H1 (cell line): ENCODE results near the gene PPP2R5B. TPM values are rescaled to one million over a fixed set of nuclear protein-coding genes. Genes with fewer than 3 reads are reported as not detected.

ENCODE experiments used
- ATF3 ChIP-seq: IDR thresholded peaks from 2 replicates; pipeline ENCODE4 v1.6.1; 2011; ENCODE audit warnings: low read depth, mild to moderate bottlenecking, low read length; ENCODE audit not compliant: insufficient read depth
- BACH1 ChIP-seq: IDR thresholded peaks from 2 replicates; pipeline ENCODE4 v1.6.1; 2012; ENCODE audit warnings: low read length, improper control_type of control experiment
- EP300 ChIP-seq, 2 experiments: IDR thresholded peaks; 1 replicate in 1 of 2; 2 replicates in 1 of 2; pipeline ENCODE4 v1.6.1; 2011 to 2012; ENCODE audit warnings: low read depth in 2 of 2, low read length in 2 of 2, mild to moderate bottlenecking in 2 of 2, borderline replicate concordance in 1 of 2, inconsistent platforms in 1 of 2, moderate library complexity in 1 of 2
- FOSL1 ChIP-seq: IDR thresholded peaks from 2 replicates; pipeline ENCODE4 v1.6.1; 2011; ENCODE audit warnings: mild to moderate bottlenecking, low read depth, low read length, moderate library complexity; ENCODE audit not compliant: insufficient read depth
- POLR2A ChIP-seq, 2 experiments: IDR thresholded peaks; 1 replicate in 1 of 2; 2 replicates in 1 of 2; pipeline ENCODE4 v1.6.1; 2011; ENCODE audit warnings: low read depth in 2 of 2, low read length in 2 of 2, mild to moderate bottlenecking in 2 of 2; ENCODE audit errors: control extremely low read depth in 1 of 2
- POU5F1 ChIP-seq: IDR thresholded peaks from 2 replicates; pipeline ENCODE4 v1.6.1; 2011; ENCODE audit warnings: low read depth, mild to moderate bottlenecking, low read length, moderate library complexity
- RAD21 ChIP-seq, 2 experiments: IDR thresholded peaks in 1 of 2; conservative IDR thresholded peaks in 1 of 2; 2 replicates each; pipeline ENCODE4 v1.6.1; 2011; ENCODE audit warnings: low read depth in 2 of 2, low read length in 2 of 2, improper control_type of control experiment in 1 of 2, inconsistent platforms in 1 of 2, mild to moderate bottlenecking in 1 of 2, moderate library complexity in 1 of 2
- RBBP5 ChIP-seq: IDR thresholded peaks from 2 replicates; pipeline ENCODE4 v1.7.1; 2012; ENCODE audit warnings: low read depth, mild to moderate bottlenecking, inconsistent platforms, low read length, moderate library complexity, borderline replicate concordance
- RFX5 ChIP-seq: IDR thresholded peaks from 2 replicates; pipeline ENCODE4 v1.6.1; 2011; ENCODE audit warnings: low read depth, low read length, improper control_type of control experiment, borderline replicate concordance
- SUZ12 ChIP-seq: fragments of 200-600 bp; sonication (generic); IDR thresholded peaks from 2 replicates; pipeline ENCODE4 v1.6.1; 2012; ENCODE audit warnings: mild to moderate bottlenecking, inconsistent platforms, low read length, moderate library complexity, mixed read lengths
- TAF1 ChIP-seq: IDR thresholded peaks from 2 replicates; pipeline ENCODE4 v1.6.1; 2011; ENCODE audit warnings: mild to moderate bottlenecking, low read depth, low read length
- TBP ChIP-seq: IDR thresholded peaks from 2 replicates; pipeline ENCODE4 v1.6.1; 2011; ENCODE audit warnings: low read depth, low read length, improper control_type of control experiment
- TCF12 ChIP-seq: IDR thresholded peaks from 2 replicates; pipeline ENCODE4 v1.6.1; 2011; ENCODE audit warnings: low read depth, mild to moderate bottlenecking, low read length
- TEAD4 ChIP-seq: IDR thresholded peaks from 2 replicates; pipeline ENCODE4 v1.6.1; 2012; ENCODE audit warnings: low read depth, low read length, inconsistent platforms, mixed read lengths
- USF2 ChIP-seq: IDR thresholded peaks from 2 replicates; pipeline ENCODE4 v1.6.1; 2011; ENCODE audit warnings: low read length, improper control_type of control experiment
- YY1 ChIP-seq: IDR thresholded peaks from 2 replicates; pipeline ENCODE4 v1.6.1; 2011; ENCODE audit warnings: low read depth, mild to moderate bottlenecking, low read length
- polyA plus RNA-seq, 7 experiments: library from polyadenylated mRNA; depleted of rRNA in 3 of 7; stranded (reverse) in 5 of 7; unstranded in 2 of 7; fragments of >200 nt in 5 of 7; fragments of 200-250 nt in 2 of 7; gene quantifications; 1 replicate in 5 of 7; 2 replicates in 1 of 7; 4 replicates in 1 of 7; pipeline versions ENCODE4 v1.2.1 to v1.2.3, GENCODE V29; 2011 to 2013; ENCODE audit warnings: missing spikeins in 2 of 7, mixed read lengths in 2 of 7
- total RNA-seq: library from RNA; stranded (reverse); fragmentation: NEBNext Ultra II Directional; extraction: Animal tissue kit (Norgen Biotek cat#: 25700); gene quantifications from 2 replicates; pipeline ENCODE4 v1.2.1, GENCODE V29; 2021
- TF ChIP-seq, protein P1 (sequence below): IDR thresholded peaks from 2 replicates; pipeline ENCODE4 v1.6.1; 2012; ENCODE audit warnings: inconsistent platforms
- TF ChIP-seq, protein P2 (sequence below), 3 experiments: IDR thresholded peaks; 1 replicate in 2 of 3; 2 replicates in 1 of 3; pipeline versions ENCODE4 v1.5.1 to v1.6.1; 2011; ENCODE audit warnings: low read length in 3 of 3, mild to moderate bottlenecking in 3 of 3, inconsistent platforms in 2 of 3, low read depth in 1 of 3, moderate library complexity in 1 of 3; ENCODE audit not compliant: insufficient read depth in 1 of 3; ENCODE audit errors: control extremely low read depth in 1 of 3

Gene PPP2R5B
- total and polyA plus RNA-seq, 2 of the 8 experiments (the other 6 are each of a cell fraction or from before 2014, with no cell fraction given), result 4.9 to 5.1 TPM

- no peak for TF ChIP-seq TAF1
- no peak for TF ChIP-seq TEAD4
- TF ChIP-seq EP300 (IDR thresholded peaks at IDR 0.05; ENCODE audit: borderline replicate concordance in 1 of 2, low read depth in 2 of 2, low read length in 2 of 2), result no peak
- TF ChIP-seq USF2, result no peak
- TF ChIP-seq POLR2A (IDR thresholded peaks at IDR 0.05; ENCODE audit: control extremely low read depth in 1 of 2, low read depth in 2 of 2, low read length in 2 of 2), result no peak
- TF ChIP-seq TCF12, result peak; percentile 70; the same call in 1 of the 2 replicates
- TF ChIP-seq, protein P1, sequence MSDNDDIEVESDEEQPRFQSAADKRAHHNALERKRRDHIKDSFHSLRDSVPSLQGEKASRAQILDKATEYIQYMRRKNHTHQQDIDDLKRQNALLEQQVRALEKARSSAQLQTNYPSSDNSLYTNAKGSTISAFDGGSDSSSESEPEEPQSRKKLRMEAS, result 0 out of 2 replicates have a peak, but pooled peaks have one; percentile 8
- peak; percentile 42; the same call in 1 of the 2 replicates for TF ChIP-seq ATF3
- TF ChIP-seq YY1, result peak; percentile 6; the same call in 1 of the 2 replicates
- TF ChIP-seq RBBP5, result peak; percentile 33; the same call in 1 of the 2 replicates
- TF ChIP-seq TBP, result peak; percentile 47; the same call in 1 of the 2 replicates
- no peak for TF ChIP-seq RFX5
- no peak for TF ChIP-seq RAD21 (IDR thresholded peaks at IDR 0.05 in 1 of 2, conservative IDR thresholded peaks at IDR 0.05 in 1 of 2; ENCODE audit: low read depth in 2 of 2, low read length in 2 of 2)
- TF ChIP-seq BACH1, result no peak
- no peak for TF ChIP-seq FOSL1
- no peak for TF ChIP-seq POU5F1
- TF ChIP-seq SUZ12, result no peak
- TF ChIP-seq, protein P2, sequence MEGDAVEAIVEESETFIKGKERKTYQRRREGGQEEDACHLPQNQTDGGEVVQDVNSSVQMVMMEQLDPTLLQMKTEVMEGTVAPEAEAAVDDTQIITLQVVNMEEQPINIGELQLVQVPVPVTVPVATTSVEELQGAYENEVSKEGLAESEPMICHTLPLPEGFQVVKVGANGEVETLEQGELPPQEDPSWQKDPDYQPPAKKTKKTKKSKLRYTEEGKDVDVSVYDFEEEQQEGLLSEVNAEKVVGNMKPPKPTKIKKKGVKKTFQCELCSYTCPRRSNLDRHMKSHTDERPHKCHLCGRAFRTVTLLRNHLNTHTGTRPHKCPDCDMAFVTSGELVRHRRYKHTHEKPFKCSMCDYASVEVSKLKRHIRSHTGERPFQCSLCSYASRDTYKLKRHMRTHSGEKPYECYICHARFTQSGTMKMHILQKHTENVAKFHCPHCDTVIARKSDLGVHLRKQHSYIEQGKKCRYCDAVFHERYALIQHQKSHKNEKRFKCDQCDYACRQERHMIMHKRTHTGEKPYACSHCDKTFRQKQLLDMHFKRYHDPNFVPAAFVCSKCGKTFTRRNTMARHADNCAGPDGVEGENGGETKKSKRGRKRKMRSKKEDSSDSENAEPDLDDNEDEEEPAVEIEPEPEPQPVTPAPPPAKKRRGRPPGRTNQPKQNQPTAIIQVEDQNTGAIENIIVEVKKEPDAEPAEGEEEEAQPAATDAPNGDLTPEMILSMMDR (IDR thresholded peaks at IDR 0.05; ENCODE audit: control extremely low read depth in 1 of 3, insufficient read depth in 1 of 3, low read depth in 1 of 3, low read length in 3 of 3), result no peak
Measured at GRCh38 chr11:64923944-64924909, at the start of gene PPP2R5B (continued).
